Measurements from ENCODE around the gene NBEAL2. TPM values are rescaled to one million over a fixed set of nuclear protein-coding genes. Genes with fewer than 3 reads are reported as not detected.
A peak's percentile ranks its signal among the peaks of the same experiment; 100 is the strongest.

Gene NBEAL2
- total RNA-seq, 1 donor = 3.5 TPM

GRCh38 chr3:46997453-46998091, 18.1 kb downstream of the NBEAL2 start:
- no peak for DNase-seq (ENCODE audit: low read depth)
- no peak for TF ChIP-seq CTCF (IDR thresholded peaks at IDR 0.05; ENCODE audit: insufficient read depth, low read depth, low read length)
- no peak overlapping the region for H3K4me3 ChIP-seq (ENCODE audit: low read depth, low read length)

- DNase-seq (ENCODE audit: low read depth) = peak; percentile 58
- TF ChIP-seq CTCF (IDR thresholded peaks at IDR 0.05; ENCODE audit: insufficient read depth, low read depth, low read length) = peak; percentile 78
Measured at GRCh38 chr3:46998121-46998851, 18.8 kb downstream of the NBEAL2 start.

GRCh38 chr3:46998852-46999515, 19.5 kb downstream of the NBEAL2 start:
- no peak overlapping the region for H3K4me3 ChIP-seq (ENCODE audit: low read depth, low read length)
- DNase-seq (ENCODE audit: low read depth) = no peak
- no peak for TF ChIP-seq CTCF (IDR thresholded peaks at IDR 0.05; ENCODE audit: insufficient read depth, low read depth, low read length)

More at GRCh38 chr3:46998121-46998851, 18.8 kb downstream of the NBEAL2 start:
- no peak overlapping the region for H3K4me3 ChIP-seq (ENCODE audit: low read depth, low read length)

GRCh38 chr3:46999516-47000197, 20.2 kb downstream of the NBEAL2 start:
- TF ChIP-seq CTCF (IDR thresholded peaks at IDR 0.05; ENCODE audit: insufficient read depth, low read depth, low read length) = no peak
- no peak overlapping the region for H3K4me3 ChIP-seq (ENCODE audit: low read depth, low read length)
- no peak for DNase-seq (ENCODE audit: low read depth)

- peak; percentile 16 for DNase-seq (ENCODE audit: low read depth)
- no peak overlapping the region for H3K4me3 ChIP-seq (ENCODE audit: low read depth, low read length)
- TF ChIP-seq CTCF (IDR thresholded peaks at IDR 0.05; ENCODE audit: insufficient read depth, low read depth, low read length) = no peak
Measured at GRCh38 chr3:47000198-47000815, 20.8 kb downstream of the NBEAL2 start.
